Activated CD8-positive, alpha-beta T cell treated with anti-CD3 and anti-CD28 coated beads, Interleukin-2, amount 10 ng/mL, durations not matched to agents 7 days and 5 days (primary cell): Measurements from ENCODE around the gene RNF121. TPM values are rescaled to one million over a fixed set of nuclear protein-coding genes. Genes with fewer than 3 reads are reported as not detected.
A peak's percentile ranks its signal among the peaks of the same experiment; 100 is the strongest.

Experiments
- ATAC-seq: fragments of 150-1000 bp; cut with Tn5 transposase; one replicate; pipeline ENCODE4 v1.10.0; 2021; ENCODE audit warnings: moderate library complexity
- CTCF ChIA-PET: fragments of 350-600 bp; sonication (Branson Sonifier 250); formaldehyde crosslinking; loops from one replicate; lab custom pipeline; 2021; ENCODE audit warnings: antibody characterized with exemption; lab: Charles Lee
- POLR2A ChIA-PET: fragments of 350-600 bp; sonication (Branson Sonifier 250); formaldehyde crosslinking; loops from one replicate; lab custom pipeline; 2021; ENCODE audit warnings: antibody characterized with exemption; lab: Charles Lee
- DNase-seq: peaks from one replicate; pipeline ENCODE4 v3.0.0-alpha.2; 2020
- H3K27ac Mint-ChIP-seq: one replicate; pipeline ENCODE4 v1.8.0; 2021; ENCODE audit warnings: mild to moderate bottlenecking, mixed read lengths
- H3K27me3 Mint-ChIP-seq: one replicate; pipeline ENCODE4 v1.8.0; 2021; ENCODE audit warnings: low read depth, mixed read lengths
- H3K36me3 Mint-ChIP-seq: one replicate; pipeline ENCODE4 v1.8.0; 2021; ENCODE audit warnings: low read depth, mixed read lengths
- H3K4me1 Mint-ChIP-seq: one replicate; pipeline ENCODE4 v1.8.0; 2021; ENCODE audit warnings: low read depth, mixed read lengths
- H3K4me3 Mint-ChIP-seq: one replicate; pipeline ENCODE4 v1.8.0; 2021; ENCODE audit warnings: mild to moderate bottlenecking, mixed read lengths
- H3K9me3 Mint-ChIP-seq: one replicate; pipeline ENCODE4 v1.8.0; 2022; ENCODE audit warnings: mixed read lengths; ENCODE audit not compliant: insufficient read depth
- total RNA-seq, 2 experiments: library from RNA; stranded (reverse); gene quantifications; one replicate each; pipeline ENCODE4 v1.2.3, GENCODE V29; 2021

Gene RNF121
- total RNA-seq, 2 experiments from 2014 or later = 24.8 to 29.9 TPM

DNA sequence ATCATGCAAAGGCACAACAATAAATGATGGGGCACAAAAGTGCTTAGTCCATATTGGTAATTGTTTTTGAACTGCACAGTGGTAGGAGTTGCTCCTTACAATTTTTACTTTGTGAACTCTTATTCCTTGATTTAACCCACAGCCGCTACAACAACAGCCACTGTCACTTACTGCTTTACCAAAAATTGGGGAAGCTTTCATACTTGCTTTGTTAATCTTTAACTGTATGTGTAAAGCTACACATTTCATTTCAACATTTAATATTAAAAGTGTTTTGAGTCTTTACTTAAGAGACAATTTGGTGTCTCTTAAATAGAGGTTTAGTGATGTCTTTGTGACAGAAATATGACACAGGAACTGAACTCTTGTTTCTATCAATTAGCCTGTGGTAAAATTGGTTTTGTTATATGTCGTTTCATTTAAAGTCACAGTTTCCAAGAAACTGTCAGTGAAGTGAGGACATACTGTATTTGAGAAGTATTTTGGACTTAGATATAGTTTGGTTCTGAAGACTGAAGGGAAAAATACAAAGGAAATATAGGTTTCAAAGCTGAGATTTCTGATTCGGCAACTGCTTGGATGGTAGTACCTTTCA, 63.4 kb downstream of the RNF121 start:
- Mint-ChIP-seq H3K27me3 (no peaks in the 10 kb centered on the region), H3K36me3 (peaks cover 3% of the 10 kb centered on the region), H3K4me3 (no peak overlapping the region), H3K4me1 (peaks cover 3% of the 10 kb centered on the region), H3K27ac (no peak overlapping the region), H3K9me3 (no peaks in the 10 kb centered on the region)
- no peak for DNase-seq
- ChIA-PET POLR2A (interaction anchor here (0.6 kb wide), 1 partner anchor 108 kb away, joined by 3 read pairs; no protein-coding TSS in a partner anchor), CTCF (interaction anchor here (5.9 kb wide), 1 partner anchor 14 kb away, joined by 33 read pairs; no protein-coding TSS in a partner anchor)
- no peak for ATAC-seq

GRCh38 chr11:71994786-71995185, 65.9 kb downstream of the RNF121 start:
- no peak overlapping the region for H3K4me3 Mint-ChIP-seq
- no peaks in the 10 kb centered on the region for H3K9me3 Mint-ChIP-seq
- CTCF ChIA-PET = interaction anchor here (0.9 to 1.2 kb wide), 4 partner anchors 9 to 356 kb away, joined by 3 to 4 read pairs (median 3); no protein-coding TSS in a partner anchor
- ATAC-seq = no peak
- no peaks in the 10 kb centered on the region for H3K27me3 Mint-ChIP-seq
- H3K4me1 Mint-ChIP-seq = peaks cover 22% of the 10 kb centered on the region
- H3K36me3 Mint-ChIP-seq = peaks cover 11% of the 10 kb centered on the region
- H3K27ac Mint-ChIP-seq = no peak overlapping the region
- POLR2A ChIA-PET = interaction anchor here (0.6 kb wide), 1 partner anchor 158 kb away, joined by 4 read pairs; no protein-coding TSS in a partner anchor
- no peak for DNase-seq

- CTCF ChIA-PET = interaction anchor here (1.0 to 3.4 kb wide), 3 partner anchors 18 to 95 kb away, joined by 3 to 23 read pairs (median 4); no protein-coding TSS in a partner anchor
- Mint-ChIP-seq H3K27me3 (no peaks in the 10 kb centered on the region), H3K9me3 (no peaks in the 10 kb centered on the region), H3K4me1 (peaks cover 25% of the 10 kb centered on the region), H3K36me3 (peaks cover 14% of the 10 kb centered on the region), H3K27ac (no peak overlapping the region), H3K4me3 (no peak overlapping the region)
- POLR2A ChIA-PET = no interaction called here
- ATAC-seq = no peak
- no peak for DNase-seq
Measured at GRCh38 chr11:71995726-71996291, 67.0 kb downstream of the RNF121 start.

- Mint-ChIP-seq H3K9me3 (no peaks in the 10 kb centered on the region), H3K36me3 (peaks cover 14% of the 10 kb centered on the region), H3K4me3 (no peak overlapping the region), H3K4me1 (peaks cover 25% of the 10 kb centered on the region), H3K27ac (no peak overlapping the region), H3K27me3 (no peaks in the 10 kb centered on the region)
- DNase-seq = no peak
- ATAC-seq = no peak
- POLR2A ChIA-PET = no interaction called here
- CTCF ChIA-PET = interaction anchor here (0.6 to 3.4 kb wide), 2 partner anchors 18 to 434 kb away, joined by 3 to 23 read pairs; no protein-coding TSS in a partner anchor
Measured at GRCh38 chr11:71996517-71996916, 67.7 kb downstream of the RNF121 start.

- ATAC-seq (no peak), DNase-seq (no peak)
- POLR2A ChIA-PET = interaction anchor here (0.5 kb wide), 1 partner anchor 363 kb away, joined by 4 read pairs; no protein-coding TSS in a partner anchor
- no peak overlapping the region for H3K4me3 Mint-ChIP-seq
- peaks cover 25% of the 10 kb centered on the region for H3K4me1 Mint-ChIP-seq
- peaks cover 18% of the 10 kb centered on the region for H3K36me3 Mint-ChIP-seq
- no peaks in the 10 kb centered on the region for H3K9me3 Mint-ChIP-seq
- H3K27me3 Mint-ChIP-seq = no peaks in the 10 kb centered on the region
- no peak overlapping the region for H3K27ac Mint-ChIP-seq
- CTCF ChIA-PET = interaction anchor here (0.6 to 3.4 kb wide), 3 partner anchors 19 to 434 kb away, joined by 3 to 23 read pairs (median 11); no protein-coding TSS in a partner anchor
Measured at GRCh38 chr11:71996946-71997345, 68.1 kb downstream of the RNF121 start.

DNA sequence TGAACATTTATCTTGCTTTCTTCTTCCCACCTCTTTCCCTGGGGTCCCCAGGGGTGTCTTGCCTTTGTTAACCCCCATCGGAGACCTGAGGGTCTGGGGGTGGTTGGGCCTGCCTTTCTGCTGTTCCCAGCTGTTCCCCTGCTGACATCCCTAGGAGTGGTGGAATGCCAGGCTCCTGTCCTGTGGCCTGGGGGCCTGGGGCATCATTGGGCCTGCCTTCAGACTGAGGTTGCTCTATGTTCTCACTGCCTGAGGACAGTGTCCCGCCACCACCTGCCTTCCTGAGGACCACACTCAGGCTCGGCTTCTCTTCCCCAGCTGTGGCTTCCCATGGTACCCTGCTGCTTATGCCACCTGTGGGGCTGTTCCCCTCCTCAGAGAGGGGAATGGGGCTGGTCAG, 68.7 kb downstream of the RNF121 start:
- CTCF ChIA-PET = interaction anchor here (2.5 to 3.4 kb wide), 3 partner anchors 20 to 93 kb away, joined by 8 to 23 read pairs (median 11); no protein-coding TSS in a partner anchor
- DNase-seq = no peak
- Mint-ChIP-seq H3K4me1 (peaks cover 22% of the 10 kb centered on the region), H3K27me3 (no peaks in the 10 kb centered on the region), H3K4me3 (no peak overlapping the region), H3K36me3 (peaks cover 25% of the 10 kb centered on the region), H3K9me3 (no peaks in the 10 kb centered on the region), H3K27ac (no peak overlapping the region)
- POLR2A ChIA-PET = interaction anchor here (0.5 to 1.4 kb wide), 4 partner anchors 15 to 362 kb away, joined by 3 to 4 read pairs (median 4); no protein-coding TSS in a partner anchor
- ATAC-seq = no peak

DNA sequence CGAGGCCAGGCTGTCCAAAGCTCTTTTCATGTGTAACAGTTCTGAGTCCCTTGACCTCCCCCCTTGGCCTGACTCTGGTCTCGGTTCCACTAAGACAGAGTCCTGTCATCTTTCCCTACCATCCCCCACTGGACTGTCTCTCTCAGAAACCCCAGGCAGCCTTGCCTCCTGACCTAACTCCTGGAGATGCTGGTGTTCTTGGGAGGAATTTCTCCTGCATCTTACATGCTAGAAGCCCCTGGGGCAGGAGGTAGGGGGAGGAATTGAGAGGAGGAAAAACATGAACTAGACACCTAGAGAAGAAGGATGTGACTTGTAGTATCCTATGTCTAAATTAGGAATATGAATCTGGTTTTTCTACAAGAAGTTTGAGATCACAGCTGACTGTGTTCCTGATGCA, 69.2 kb downstream of the RNF121 start:
- CTCF ChIA-PET = interaction anchor here (1.2 to 3.4 kb wide), 5 partner anchors 11 to 433 kb away, joined by 3 to 23 read pairs (median 8); no protein-coding TSS in a partner anchor
- no peaks in the 10 kb centered on the region for H3K27me3 Mint-ChIP-seq
- H3K9me3 Mint-ChIP-seq = no peaks in the 10 kb centered on the region
- DNase-seq (no peak), ATAC-seq (no peak)
- peaks cover 22% of the 10 kb centered on the region for H3K4me1 Mint-ChIP-seq
- peak overlapping the region; percentile 97 for H3K27ac Mint-ChIP-seq
- POLR2A ChIA-PET = interaction anchor here (0.6 to 1.4 kb wide), 5 partner anchors 8 to 70 kb away, joined by 3 to 9 read pairs (median 3); partner anchors contain the start of genes RNF121 and XNDC1N
- H3K4me3 Mint-ChIP-seq = no peak overlapping the region
- H3K36me3 Mint-ChIP-seq = peaks cover 28% of the 10 kb centered on the region

GRCh38 chr11:71998649-71999310, 69.9 kb downstream of the RNF121 start, which contains the start of gene IL18BP:
Gene IL18BP, plus strand, starts transcription at chr11:71998909. Its CDS starts 1,076 bp downstream, at chr11:71999985.
- H3K27me3 Mint-ChIP-seq = no peaks in the 10 kb centered on the region
- CTCF ChIA-PET = interaction anchor here (1.2 to 3.4 kb wide), 5 partner anchors 11 to 432 kb away, joined by 3 to 23 read pairs (median 8); no protein-coding TSS in a partner anchor
- peak; percentile 67 for DNase-seq
- peak within 1 kb of the TSS; percentile 97 for H3K27ac Mint-ChIP-seq
- ATAC-seq = peak; percentile 83
- no peaks in the 10 kb centered on the region for H3K9me3 Mint-ChIP-seq
- peaks cover 35% of the 10 kb centered on the region for H3K36me3 Mint-ChIP-seq
- H3K4me1 Mint-ChIP-seq = peaks cover 22% of the 10 kb centered on the region
- POLR2A ChIA-PET = interaction anchor here (1.0 to 1.7 kb wide), 5 partner anchors 9 to 71 kb away, joined by 3 to 9 read pairs (median 4); partner anchors contain the start of genes RNF121 and XNDC1N
- H3K4me3 Mint-ChIP-seq = peak within 1 kb of the TSS; percentile 82

GRCh38 chr11:71999362-71999761, 70.5 kb downstream of the RNF121 start:
- CTCF ChIA-PET = interaction anchor here (0.9 to 3.4 kb wide), 9 partner anchors 12 to 432 kb away, joined by 3 to 23 read pairs (median 8); no protein-coding TSS in a partner anchor
- Mint-ChIP-seq H3K4me1 (peaks cover 22% of the 10 kb centered on the region), H3K9me3 (no peaks in the 10 kb centered on the region), H3K27ac (peak overlapping the region; percentile 97), H3K27me3 (no peaks in the 10 kb centered on the region), H3K4me3 (peak overlapping the region; percentile 82), H3K36me3 (peaks cover 41% of the 10 kb centered on the region)
- DNase-seq (no peak), ATAC-seq (no peak)
- POLR2A ChIA-PET = interaction anchor here (0.7 to 1.7 kb wide), 5 partner anchors 9 to 71 kb away, joined by 3 to 9 read pairs (median 4); partner anchors contain the start of genes RNF121 and XNDC1N

- H3K4me1 Mint-ChIP-seq = peaks cover 22% of the 10 kb centered on the region
- no peaks in the 10 kb centered on the region for H3K27me3 Mint-ChIP-seq
- peaks cover 44% of the 10 kb centered on the region for H3K36me3 Mint-ChIP-seq
- DNase-seq = no peak
- ChIA-PET POLR2A (interaction anchor here (0.7 to 1.7 kb wide), 3 partner anchors 9 to 113 kb away, joined by 3 to 7 read pairs (median 4); partner anchors contain the start of gene ANAPC15), CTCF (interaction anchor here (0.9 to 2.8 kb wide), 6 partner anchors 21 to 431 kb away, joined by 3 to 9 read pairs (median 7); no protein-coding TSS in a partner anchor)
- peak overlapping the region; percentile 82 for H3K4me3 Mint-ChIP-seq
- ATAC-seq = no peak
- H3K27ac Mint-ChIP-seq = peak overlapping the region; percentile 97
- H3K9me3 Mint-ChIP-seq = no peaks in the 10 kb centered on the region
Measured at GRCh38 chr11:71999798-72000197, 71.0 kb downstream of the RNF121 start.
